HepG2 (cell line): ENCODE results near the gene REEP6. TPM values are rescaled to one million over a fixed set of nuclear protein-coding genes. Genes with fewer than 3 reads are reported as not detected.
A peak's percentile ranks its signal among the peaks of the same experiment; 100 is the strongest.

Source experiments
- BCL6 ChIP-seq: IDR thresholded peaks from 2 replicates; pipeline ENCODE4 v1.6.1; 2016; ENCODE audit warnings: missing genetic modification reagents, missing compliant biosample characterization
- CC2D1A ChIP-seq: sonication (generic); formaldehyde crosslinking; IDR thresholded peaks from 2 replicates; pipeline ENCODE4 v1.8.1; 2023; ENCODE audit warnings: mild to moderate bottlenecking, missing genetic modification reagents
- FIP1L1 ChIP-seq: fragments of 200-400 bp; formaldehyde crosslinking; IDR thresholded peaks from 2 replicates; pipeline ENCODE4 v1.6.1; 2018; ENCODE audit warnings: low read depth, mild to moderate bottlenecking, low read length, moderate library complexity, borderline replicate concordance; ENCODE audit not compliant: insufficient read depth
- GATAD1 ChIP-seq: IDR thresholded peaks from 2 replicates; pipeline ENCODE4 v1.6.1; 2016; ENCODE audit warnings: missing genetic modification reagents, missing compliant biosample characterization
- PAF1 ChIP-seq: IDR thresholded peaks from 2 replicates; pipeline ENCODE4 v1.6.1; 2016; ENCODE audit warnings: missing genetic modification reagents, missing compliant biosample characterization
- ZBTB7A ChIP-seq: sonication (generic); formaldehyde crosslinking; IDR thresholded peaks from 2 replicates; pipeline ENCODE4 v1.8.0; 2022; ENCODE audit warnings: mild to moderate bottlenecking, missing genetic modification reagents
- ZFP1 ChIP-seq: IDR thresholded peaks from 2 replicates; pipeline ENCODE4 v1.6.1; 2016
- ZFP90 ChIP-seq: sonication (generic); formaldehyde crosslinking; IDR thresholded peaks from 2 replicates; pipeline ENCODE4 v1.8.0; 2022; ENCODE audit warnings: missing genetic modification reagents, mild to moderate bottlenecking, inconsistent platforms, borderline replicate concordance
- ZMYM3 ChIP-seq: sonication (generic); formaldehyde crosslinking; IDR thresholded peaks from 2 replicates; pipeline ENCODE4 v1.5.1; 2020; ENCODE audit warnings: mild to moderate bottlenecking, missing genetic modification reagents
- ZNF12 ChIP-seq: sonication (generic); formaldehyde crosslinking; IDR thresholded peaks from 2 replicates; pipeline ENCODE4 v1.5.0; 2020; ENCODE audit warnings: missing genetic modification reagents
- ZNF251 ChIP-seq: sonication (generic); formaldehyde crosslinking; IDR thresholded peaks from 2 replicates; pipeline ENCODE4 v1.9.0; 2021; ENCODE audit warnings: mild to moderate bottlenecking, missing genetic modification reagents
- ZNF441 ChIP-seq: sonication (generic); formaldehyde crosslinking; IDR thresholded peaks from 2 replicates; pipeline ENCODE4 v1.7.0; 2021; ENCODE audit warnings: missing genetic modification reagents, borderline replicate concordance
- ZNF460 ChIP-seq: sonication (generic); formaldehyde crosslinking; IDR thresholded peaks from 2 replicates; pipeline ENCODE4 v1.5.1; 2020; ENCODE audit warnings: missing genetic modification reagents, mild to moderate bottlenecking, borderline replicate concordance
- ZNF709 ChIP-seq: sonication (generic); formaldehyde crosslinking; IDR thresholded peaks from 2 replicates; pipeline ENCODE4 v1.5.0; 2020; ENCODE audit warnings: mild to moderate bottlenecking, missing genetic modification reagents
- polyA plus RNA-seq, 8 experiments: library from polyadenylated mRNA; depleted of rRNA in 3 of 8; stranded (reverse) in 7 of 8; unstranded in 1 of 8; fragments of >200 nt; fragmentation: Illumina TruSeq in 4 of 8; extraction: Trizol in 4 of 8; gene quantifications; 2 replicates each; pipeline versions ENCODE4 v1.2.1 to v1.2.3, GENCODE V29; 2011 to 2016; ENCODE audit warnings: low read depth in 4 of 8, missing spikeins in 1 of 8, mixed read lengths in 1 of 8; ENCODE audit not compliant: insufficient read depth in 1 of 8
- total RNA-seq, 5 experiments: library from RNA; depleted of rRNA; stranded (reverse); fragments of >200 nt; fragmentation: Illumina TruSeq; extraction: Trizol; gene quantifications; 2 replicates each; pipeline ENCODE4 v1.2.3, GENCODE V29; 2016; ENCODE audit warnings: low read depth in 1 of 5
- TF ChIP-seq, protein P1 (sequence below): IDR thresholded peaks from 2 replicates; pipeline ENCODE4 v1.6.1; 2016; ENCODE audit warnings: missing biosample characterization, missing genetic modification reagents, low read depth
- TF ChIP-seq, protein P2 (sequence below): sonication (generic); formaldehyde crosslinking; IDR thresholded peaks from 2 replicates; pipeline ENCODE4 v1.4.0; 2020; ENCODE audit warnings: missing genetic modification reagents, mild to moderate bottlenecking, borderline replicate concordance
- TF ChIP-seq, protein P3 (sequence below): sonication (generic); formaldehyde crosslinking; IDR thresholded peaks from 2 replicates; pipeline ENCODE4 v1.5.0; 2020; ENCODE audit warnings: missing genetic modification reagents
- TF ChIP-seq, protein P4 (sequence below): IDR thresholded peaks from 2 replicates; pipeline ENCODE4 v1.6.1; 2016; ENCODE audit warnings: low read depth, borderline replicate concordance
- TF ChIP-seq, protein P5 (sequence below): sonication (generic); formaldehyde crosslinking; IDR thresholded peaks from 2 replicates; pipeline ENCODE4 v1.9.0; 2022; ENCODE audit warnings: missing genetic modification reagents, mild to moderate bottlenecking, borderline replicate concordance
- TF ChIP-seq, protein P6 (sequence below): sonication (generic); formaldehyde crosslinking; conservative IDR thresholded peaks from 2 replicates; pipeline ENCODE4 v1.4.0; 2020; ENCODE audit warnings: missing genetic modification reagents

Gene REEP6
- total and polyA plus RNA-seq, 2 of the 13 experiments (the other 11 are each of a cell fraction or from before 2014, with no cell fraction given), result 10.0 to 28.8 TPM

DNA sequence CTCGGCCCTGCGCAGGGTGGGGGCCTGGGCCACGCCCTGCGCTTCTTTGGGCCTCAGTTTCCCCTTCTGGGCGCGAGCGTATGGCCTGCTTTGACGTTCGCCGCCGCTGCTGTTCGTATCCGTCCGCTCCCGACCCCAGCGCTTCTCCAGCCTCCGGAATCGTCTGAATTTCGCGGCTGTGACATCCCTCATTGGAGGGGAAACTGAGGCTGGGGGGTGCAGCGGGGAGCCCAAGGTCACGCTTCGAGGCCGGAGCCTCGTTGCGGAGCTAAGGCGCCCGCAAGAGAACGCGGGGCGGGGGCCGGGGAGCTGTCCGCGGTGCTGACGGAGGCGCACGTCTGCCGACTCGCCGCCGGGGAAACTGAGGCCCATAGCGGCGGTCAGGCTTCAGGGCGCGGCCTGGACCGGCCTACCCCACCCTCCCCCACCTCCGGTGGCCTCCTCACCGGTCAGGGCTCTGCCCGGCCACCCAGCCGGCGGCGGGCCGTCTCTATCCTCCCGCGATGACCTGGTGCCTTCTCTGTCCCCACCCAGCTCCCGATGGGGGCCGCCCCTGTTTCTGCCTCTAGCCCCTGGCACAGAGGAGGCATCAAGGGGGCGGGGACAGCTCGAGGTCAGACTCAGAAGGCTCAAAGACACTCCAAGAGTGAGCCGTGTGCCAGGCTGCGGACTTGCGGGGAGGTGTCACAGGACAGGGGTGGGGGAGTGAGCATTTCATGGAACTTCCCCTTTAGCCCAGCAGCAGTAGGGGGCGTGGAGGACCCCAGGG lies 44.1 kb upstream of the REEP6 start (continued):
- TF ChIP-seq, protein P1, sequence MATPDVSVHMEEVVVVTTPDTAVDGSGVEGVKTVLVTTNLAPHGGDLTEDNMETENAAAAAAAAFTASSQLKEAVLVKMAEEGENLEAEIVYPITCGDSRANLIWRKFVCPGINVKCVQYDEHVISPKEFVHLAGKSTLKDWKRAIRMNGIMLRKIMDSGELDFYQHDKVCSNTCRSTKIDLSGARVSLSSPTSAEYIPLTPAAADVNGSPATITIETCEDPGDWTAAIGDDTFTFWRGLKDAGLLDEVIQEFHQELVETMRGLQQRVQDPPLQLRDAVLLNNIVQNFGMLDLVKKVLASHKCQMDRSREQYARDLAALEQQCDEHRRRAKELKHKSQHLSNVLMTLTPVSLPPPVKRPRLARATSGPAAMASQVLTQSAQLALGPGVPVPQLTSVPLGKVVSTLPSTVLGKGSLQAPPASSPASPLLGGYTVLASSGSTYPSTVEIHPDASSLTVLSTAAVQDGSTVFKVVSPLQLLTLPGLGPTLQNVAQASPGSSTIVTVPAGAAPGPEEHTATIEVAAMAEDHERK (CRISPR knock-in tag), result no peak
- TF ChIP-seq ZBTB7A (CRISPR knock-in tag), result no peak
- TF ChIP-seq, protein P2, sequence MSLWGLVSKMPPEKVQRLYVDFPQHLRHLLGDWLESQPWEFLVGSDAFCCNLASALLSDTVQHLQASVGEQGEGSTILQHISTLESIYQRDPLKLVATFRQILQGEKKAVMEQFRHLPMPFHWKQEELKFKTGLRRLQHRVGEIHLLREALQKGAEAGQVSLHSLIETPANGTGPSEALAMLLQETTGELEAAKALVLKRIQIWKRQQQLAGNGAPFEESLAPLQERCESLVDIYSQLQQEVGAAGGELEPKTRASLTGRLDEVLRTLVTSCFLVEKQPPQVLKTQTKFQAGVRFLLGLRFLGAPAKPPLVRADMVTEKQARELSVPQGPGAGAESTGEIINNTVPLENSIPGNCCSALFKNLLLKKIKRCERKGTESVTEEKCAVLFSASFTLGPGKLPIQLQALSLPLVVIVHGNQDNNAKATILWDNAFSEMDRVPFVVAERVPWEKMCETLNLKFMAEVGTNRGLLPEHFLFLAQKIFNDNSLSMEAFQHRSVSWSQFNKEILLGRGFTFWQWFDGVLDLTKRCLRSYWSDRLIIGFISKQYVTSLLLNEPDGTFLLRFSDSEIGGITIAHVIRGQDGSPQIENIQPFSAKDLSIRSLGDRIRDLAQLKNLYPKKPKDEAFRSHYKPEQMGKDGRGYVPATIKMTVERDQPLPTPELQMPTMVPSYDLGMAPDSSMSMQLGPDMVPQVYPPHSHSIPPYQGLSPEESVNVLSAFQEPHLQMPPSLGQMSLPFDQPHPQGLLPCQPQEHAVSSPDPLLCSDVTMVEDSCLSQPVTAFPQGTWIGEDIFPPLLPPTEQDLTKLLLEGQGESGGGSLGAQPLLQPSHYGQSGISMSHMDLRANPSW (CRISPR knock-in tag), result no peak
- TF ChIP-seq ZNF709, result peak; percentile 56; the same call in 1 of the 2 replicates
- TF ChIP-seq CC2D1A (CRISPR knock-in tag), result no peak
- TF ChIP-seq, protein P3, sequence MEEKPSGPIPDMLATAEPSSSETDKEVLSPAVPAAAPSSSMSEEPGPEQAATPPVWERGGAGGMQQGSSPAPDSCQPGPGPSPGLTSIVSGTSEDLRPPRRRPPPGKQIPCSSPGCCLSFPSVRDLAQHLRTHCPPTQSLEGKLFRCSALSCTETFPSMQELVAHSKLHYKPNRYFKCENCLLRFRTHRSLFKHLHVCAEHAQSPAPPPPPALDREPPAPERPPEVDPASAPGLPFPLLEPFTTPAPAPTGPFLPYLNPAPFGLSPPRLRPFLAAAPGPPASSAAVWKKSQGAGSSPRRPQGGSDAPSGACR (CRISPR knock-in tag), result no peak
- TF ChIP-seq BCL6, result 0 out of 2 replicates have a peak, but pooled peaks have one; percentile 26
- TF ChIP-seq ZNF251 (CRISPR knock-in tag), result no peak
- TF ChIP-seq ZNF12 (CRISPR knock-in tag), result no peak
- TF ChIP-seq, protein P4, sequence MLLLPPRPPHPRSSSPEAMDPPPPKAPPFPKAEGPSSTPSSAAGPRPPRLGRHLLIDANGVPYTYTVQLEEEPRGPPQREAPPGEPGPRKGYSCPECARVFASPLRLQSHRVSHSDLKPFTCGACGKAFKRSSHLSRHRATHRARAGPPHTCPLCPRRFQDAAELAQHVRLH, result peak; percentile 77
- peak; percentile 53; the same call in 1 of the 2 replicates for TF ChIP-seq ZNF441 (CRISPR knock-in tag)
- no peak for TF ChIP-seq FIP1L1
- TF ChIP-seq GATAD1 (CRISPR knock-in tag), result 0 out of 2 replicates have a peak, but pooled peaks have one; percentile 31
- TF ChIP-seq ZMYM3 (CRISPR knock-in tag), result no peak
- TF ChIP-seq, protein P5, sequence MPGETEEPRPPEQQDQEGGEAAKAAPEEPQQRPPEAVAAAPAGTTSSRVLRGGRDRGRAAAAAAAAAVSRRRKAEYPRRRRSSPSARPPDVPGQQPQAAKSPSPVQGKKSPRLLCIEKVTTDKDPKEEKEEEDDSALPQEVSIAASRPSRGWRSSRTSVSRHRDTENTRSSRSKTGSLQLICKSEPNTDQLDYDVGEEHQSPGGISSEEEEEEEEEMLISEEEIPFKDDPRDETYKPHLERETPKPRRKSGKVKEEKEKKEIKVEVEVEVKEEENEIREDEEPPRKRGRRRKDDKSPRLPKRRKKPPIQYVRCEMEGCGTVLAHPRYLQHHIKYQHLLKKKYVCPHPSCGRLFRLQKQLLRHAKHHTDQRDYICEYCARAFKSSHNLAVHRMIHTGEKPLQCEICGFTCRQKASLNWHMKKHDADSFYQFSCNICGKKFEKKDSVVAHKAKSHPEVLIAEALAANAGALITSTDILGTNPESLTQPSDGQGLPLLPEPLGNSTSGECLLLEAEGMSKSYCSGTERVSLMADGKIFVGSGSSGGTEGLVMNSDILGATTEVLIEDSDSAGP (CRISPR knock-in tag), result peak; percentile 65; the same call in 1 of the 2 replicates
- TF ChIP-seq ZFP90 (CRISPR knock-in tag), result no peak
- TF ChIP-seq, protein P6, sequence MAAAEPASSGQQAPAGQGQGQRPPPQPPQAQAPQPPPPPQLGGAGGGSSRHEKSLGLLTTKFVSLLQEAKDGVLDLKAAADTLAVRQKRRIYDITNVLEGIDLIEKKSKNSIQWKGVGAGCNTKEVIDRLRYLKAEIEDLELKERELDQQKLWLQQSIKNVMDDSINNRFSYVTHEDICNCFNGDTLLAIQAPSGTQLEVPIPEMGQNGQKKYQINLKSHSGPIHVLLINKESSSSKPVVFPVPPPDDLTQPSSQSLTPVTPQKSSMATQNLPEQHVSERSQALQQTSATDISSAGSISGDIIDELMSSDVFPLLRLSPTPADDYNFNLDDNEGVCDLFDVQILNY, result 0 out of 2 replicates have a peak, but pooled peaks have one; percentile 21
- no peak for TF ChIP-seq ZFP1
- no peak for TF ChIP-seq ZNF460 (CRISPR knock-in tag)
- TF ChIP-seq PAF1 (CRISPR knock-in tag), result no peak
